ENCODE measurements around the gene NDST1.

- TF ChIP-seq CTCF (conservative IDR thresholded peaks at IDR 0.05; ENCODE audit: low read length), result no peak
- no peak for TF ChIP-seq EZH2phosphoT487 (IDR thresholded peaks at IDR 0.05; ENCODE audit: borderline replicate concordance, low read depth, low read length)
Observed at GRCh38 chr5:150549735-150550134, 41.8 kb downstream of the NDST1 start.
